ENCODE measurements around the gene RAX.

The RAX gene

DNA sequence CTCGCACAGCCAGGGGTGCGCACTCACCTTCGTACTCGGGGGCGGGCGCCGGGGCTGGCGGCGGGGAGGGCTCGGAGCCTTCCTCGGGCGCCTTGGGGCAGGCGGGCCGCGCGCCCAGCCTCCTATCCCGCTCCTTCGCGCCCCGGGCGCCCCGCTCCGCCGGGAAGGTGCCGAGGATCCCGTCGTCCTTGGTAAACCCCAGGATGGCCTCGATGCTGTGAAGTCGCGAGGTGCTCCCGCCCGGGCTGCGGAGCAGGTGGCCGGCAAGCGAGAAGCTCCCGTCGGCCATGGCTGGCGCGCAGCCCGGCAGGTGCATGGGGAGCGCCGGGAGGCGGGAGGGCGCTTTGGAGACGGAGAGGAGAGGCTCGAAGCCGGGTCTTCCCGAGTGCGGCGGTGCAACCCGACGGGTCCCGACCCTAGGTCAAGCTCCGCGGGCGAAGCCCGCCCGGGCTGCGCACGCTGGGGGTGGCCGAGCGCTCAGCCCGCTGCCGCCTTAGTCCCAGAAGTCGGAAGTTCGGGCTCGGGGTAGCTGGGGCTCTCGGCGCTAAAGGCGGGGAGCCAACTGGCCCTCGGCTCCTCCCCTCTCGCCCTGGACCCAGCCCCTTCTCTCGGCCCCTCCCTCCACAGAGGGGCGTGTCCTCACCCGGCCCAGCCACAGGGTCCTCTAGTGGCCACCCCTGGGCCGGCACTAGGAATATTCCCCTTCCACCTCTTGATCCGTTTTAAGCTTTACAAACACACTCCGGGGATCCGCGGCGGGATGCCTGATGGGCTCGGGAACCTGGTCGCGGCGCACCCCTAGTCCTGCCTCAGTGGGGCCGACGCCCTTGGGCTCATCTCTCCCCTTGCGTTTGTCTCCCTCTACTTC, at the start of gene RAX:
TSS of gene RAX (minus strand) at position 564 of the 868 bp plus-strand sequence. CDS start at position 316, 248 bp downstream.
- FAIRE-seq = no peak

DNA sequence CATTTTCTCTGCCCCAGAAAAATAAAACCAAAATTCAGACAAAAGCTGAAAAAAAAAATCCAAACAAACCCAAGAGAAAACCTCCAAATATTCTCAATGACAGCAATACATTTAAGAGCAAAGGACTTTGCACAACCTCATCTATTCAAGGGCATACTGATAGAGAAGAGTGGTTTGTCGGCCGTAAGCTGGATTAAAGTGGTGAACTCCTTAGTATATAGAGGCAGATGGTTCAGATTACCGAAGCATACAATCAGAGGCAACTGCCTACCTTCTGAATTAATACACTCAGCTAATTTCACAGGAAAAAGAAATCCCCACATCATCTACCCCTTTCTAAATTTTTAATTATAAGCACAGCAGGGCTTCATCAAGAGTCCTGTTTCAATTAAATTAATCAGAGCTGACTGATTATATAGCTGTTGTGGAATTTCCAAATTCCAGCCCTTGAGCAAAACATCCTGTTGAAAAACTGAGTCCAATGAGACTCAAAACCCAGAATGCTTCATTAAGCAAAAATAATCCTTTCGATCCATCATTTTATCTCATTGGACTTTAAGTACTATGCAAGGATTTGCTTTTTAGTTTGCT, 45.3 kb upstream of the RAX start, which contains the start of gene CPLX4:
TSS of gene CPLX4 (minus strand) at position 190 of the 591 bp plus-strand sequence. CDS start at position 3, 187 bp downstream.
- no peak for FAIRE-seq

DNA sequence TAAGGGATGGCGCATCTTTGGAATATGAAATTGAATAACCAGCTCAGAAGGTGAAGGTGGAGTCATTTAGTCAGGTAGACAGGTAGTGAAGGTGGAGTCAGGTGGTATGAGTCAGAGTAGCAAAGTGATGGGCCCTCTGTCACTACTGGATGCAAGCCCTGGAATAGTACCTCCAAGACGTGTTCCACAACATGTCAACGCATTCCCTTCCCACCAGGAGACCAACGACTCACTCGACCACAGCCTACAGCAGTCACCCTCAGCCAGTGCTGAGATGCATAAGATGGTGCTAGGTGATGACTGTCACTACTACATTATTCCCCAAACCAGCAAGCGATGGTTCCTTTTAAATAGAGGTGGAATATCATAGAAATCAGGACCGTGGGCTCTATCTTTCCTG, 38.4 kb upstream of the RAX start:
- FAIRE-seq = no peak

DNA sequence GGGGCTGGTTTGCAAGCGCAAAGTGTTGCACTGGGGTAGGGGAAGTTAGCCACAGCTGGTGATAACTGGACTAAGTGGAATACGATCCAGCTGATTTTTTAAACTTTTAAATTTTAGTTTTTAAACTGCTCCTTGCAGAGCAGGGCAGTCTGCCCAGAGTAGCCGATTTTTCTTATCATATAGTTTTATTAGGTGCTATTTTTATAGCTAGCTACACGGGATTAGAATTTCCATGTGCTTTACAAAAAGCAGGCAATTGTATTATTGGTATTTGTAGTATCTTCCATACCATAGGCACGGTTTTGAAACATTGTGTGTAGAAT, 35.6 kb upstream of the RAX start:
- no peak for FAIRE-seq

DNA sequence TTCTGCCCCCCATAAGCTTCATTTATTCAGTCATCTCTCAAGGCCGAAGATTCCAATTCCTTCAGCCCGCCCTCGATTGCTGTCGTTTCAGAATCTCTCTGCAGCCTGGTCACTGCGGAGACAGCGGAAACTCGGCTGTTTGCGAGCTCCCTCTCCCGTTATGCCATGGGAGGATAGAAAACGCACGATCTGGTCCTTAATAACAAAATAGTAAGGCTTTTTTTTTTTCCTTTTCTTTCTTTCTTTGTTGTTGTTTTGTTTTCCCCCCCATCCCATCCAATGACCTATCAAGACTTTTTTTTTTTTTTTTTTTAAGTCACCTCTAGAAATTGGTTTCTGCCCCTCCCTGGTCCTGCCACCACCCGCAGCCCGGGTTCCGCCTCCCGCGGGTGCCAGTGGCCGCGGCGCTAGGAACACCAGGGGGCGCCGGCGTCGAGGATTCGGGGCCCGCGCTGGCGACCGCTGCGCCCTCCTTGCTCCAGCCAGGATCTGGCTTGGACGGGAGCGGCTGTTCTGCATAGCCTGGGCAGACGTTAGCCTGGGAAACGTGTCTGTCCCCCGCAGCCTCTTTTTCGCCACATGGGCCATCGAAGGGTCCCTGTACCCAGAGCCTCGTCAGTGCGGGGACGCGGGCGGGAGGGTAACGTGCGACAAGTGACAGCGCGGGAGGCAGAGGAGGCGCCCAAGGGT, 35.1 kb upstream of the RAX start:
- FAIRE-seq = no peak

DNA sequence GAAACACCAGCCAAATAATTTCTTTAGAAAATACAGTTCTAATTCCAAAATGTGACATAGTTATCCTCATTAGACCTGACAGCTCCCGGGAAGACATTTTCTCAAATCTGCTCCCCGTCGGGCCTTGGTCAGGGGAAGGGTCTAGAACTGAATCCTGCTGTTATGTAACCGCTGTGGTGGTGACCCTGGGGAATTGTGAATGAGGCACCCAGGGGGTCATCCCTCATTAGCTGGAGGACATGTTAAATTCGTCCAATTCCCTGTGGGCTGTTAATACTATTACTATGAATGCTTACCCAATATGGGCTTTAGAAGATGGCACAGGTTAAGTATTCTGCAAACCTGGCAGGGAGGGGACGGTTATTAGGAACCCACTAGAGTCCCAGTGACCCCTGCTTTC, 33.4 kb upstream of the RAX start:
- no peak for FAIRE-seq

DNA sequence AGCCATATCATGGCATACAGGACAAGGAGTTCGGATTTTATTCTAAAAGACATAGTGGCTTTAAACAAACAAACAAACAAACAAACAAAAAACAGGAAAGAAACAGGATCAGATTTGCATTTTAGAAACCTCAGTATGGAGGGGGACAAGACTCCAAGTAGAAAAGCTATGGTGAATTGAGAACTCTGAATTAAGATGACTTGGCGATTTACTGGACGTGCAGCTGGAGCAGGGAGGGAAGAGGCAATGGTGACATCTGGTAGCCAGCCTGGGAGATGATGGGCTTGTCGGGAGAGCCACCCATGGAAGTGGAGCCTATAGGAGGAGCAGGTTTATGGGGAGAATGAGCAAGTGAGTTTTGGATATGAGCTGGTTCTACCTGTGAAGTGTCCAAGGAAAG, 32.0 kb upstream of the RAX start:
- FAIRE-seq = no peak

DNA sequence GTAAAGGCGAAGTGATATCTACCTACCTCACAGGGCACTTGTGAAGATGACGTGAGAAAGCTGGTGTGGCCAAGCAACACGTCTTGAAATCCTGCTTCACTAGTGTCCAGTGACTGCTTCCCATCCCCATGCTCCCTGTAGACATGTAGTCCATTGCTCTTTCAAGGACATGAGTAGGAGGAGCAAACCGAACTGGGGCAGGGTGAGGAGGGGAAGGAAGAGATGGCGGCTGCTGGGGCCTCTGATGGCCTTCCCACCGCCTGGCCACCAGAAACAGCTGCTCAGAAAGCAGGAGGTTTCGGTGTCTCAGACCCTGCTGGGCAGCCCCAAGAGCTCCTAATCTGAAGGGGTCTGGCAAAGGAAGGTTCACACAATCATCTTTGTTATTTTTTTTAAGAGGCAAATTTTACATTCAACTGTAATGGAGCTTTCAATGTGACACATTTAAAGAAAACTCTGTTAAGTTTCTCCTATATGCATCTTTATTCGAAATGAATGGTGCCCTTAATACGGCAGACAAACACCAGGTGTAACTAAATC, 30.5 kb upstream of the RAX start:
- no peak for FAIRE-seq

DNA sequence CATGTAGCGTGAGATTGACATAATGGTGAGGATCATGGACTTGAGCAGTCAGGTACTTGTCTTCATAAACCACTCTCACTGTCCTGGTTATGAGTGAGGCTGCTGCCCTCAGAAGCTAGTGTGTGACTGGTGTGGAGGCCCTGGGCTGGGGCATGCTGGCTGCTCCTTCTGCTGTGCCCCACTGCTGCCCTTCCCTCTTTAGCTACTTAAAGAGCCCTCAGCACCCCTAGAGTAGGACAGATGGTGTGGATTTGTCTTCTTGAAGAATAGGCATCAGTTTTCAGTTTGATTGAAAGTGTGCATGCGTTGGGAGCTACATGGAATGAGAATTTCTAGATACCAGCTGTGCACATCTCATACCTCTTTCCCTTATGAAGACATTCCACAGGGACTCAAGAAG, 29.8 kb upstream of the RAX start:
- FAIRE-seq = no peak

DNA sequence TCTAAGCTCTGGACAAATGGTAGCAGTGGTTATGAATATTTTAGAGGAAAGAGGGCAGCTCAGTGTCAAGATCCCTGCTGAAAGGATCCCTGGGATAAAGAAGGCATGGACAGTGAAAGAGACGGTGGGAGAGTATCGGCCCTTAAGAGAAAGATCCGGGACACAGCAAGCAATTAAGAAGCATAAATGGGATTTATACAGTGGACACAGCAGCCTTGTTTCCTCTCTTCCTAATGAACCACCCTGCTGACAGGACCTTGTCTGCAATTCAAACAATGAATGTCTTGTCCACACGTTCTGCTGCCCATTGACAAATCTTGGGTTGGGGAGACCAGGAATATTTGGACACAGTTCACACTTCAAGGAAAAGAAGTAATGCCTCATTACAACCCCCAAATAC, 28.7 kb upstream of the RAX start:
- FAIRE-seq = no peak

DNA sequence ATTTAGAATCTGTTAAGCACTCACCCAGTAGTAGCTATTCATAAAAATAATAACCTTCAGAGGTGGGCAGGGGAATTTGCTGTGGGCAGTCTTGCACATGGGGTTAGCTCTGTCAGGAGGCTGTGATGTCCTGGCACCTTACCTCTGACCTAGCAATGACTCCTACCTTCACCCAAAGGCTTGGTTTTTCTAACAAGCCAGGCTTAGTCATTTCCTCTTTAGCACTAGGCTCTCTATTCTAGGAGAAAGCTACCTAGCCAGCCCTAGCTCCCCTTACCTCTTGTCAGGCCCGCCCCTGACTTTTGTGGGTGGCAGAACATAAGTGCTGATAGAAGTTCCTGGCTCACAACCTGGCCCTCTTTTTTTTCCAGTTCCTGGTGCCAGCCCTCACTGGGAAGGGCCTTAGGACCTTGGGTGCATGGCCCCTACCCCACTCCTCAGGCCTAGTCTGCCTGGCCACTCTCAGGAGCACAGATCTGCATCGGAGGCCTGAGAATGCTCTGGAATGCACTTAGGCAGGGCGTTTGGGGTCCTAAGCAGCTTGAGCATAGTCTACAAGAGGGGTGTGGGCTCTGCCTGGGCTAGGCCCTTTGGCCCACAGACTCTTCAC, 27.5 kb upstream of the RAX start:
- no peak for FAIRE-seq

DNA sequence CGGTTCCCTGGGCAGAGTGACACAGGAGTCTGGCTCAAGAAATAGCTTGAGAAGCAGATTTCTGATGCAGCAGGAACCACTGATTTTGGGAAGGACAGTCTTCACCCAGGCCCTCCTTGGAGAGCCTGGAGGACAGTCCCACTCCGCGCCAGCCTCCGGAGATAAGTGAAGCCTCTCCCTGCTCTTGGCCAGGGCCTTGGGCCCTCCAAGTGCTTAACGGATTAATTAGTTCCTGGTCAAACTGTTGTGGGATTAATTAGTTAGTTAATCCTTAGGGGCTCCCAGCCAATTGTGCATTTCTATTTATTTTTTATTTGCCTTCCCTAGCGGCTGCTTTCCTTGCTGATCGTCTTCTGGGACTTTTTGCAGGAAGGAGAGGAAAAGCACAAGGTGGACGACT, 25.6 kb upstream of the RAX start:
- no peak for FAIRE-seq

DNA sequence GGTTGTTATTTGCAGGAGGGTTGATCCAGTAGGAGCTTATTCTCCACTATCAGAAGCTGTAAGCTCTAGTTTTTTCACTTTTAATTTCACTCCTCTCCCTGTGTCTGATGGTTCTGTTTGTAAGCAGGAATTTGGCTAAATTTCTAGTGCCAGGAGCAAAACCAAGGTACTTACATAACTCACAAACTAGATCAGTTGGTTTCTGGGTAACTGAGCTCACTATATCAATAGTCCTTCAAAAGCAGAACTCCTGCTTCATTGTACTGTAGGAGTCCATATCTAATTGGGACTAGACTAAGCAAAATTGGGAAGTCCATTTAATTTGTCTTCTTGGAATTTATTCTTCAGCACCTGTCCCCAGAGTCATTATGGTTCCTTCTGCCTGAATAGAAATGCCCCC, 20.1 kb upstream of the RAX start:
- FAIRE-seq = no peak

DNA sequence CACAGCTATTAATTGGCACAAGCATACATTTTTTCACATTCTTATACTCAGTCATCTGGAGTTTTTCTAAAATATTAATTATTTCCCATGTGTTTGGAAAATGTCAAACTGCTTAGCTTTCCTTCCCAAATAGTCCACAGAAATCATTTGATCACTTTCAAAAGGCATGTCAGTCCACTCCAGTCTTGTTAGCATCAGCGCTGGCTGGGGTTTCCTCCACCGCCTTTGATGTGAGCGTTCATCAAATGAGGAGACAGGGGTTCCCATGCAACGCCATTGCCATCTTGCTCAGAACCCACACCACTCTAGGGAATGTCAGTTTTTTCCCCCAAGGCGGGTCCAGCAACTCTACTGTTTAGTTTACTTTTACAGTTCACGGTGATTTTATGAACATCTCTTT, 13.1 kb upstream of the RAX start:
- no peak for FAIRE-seq

DNA sequence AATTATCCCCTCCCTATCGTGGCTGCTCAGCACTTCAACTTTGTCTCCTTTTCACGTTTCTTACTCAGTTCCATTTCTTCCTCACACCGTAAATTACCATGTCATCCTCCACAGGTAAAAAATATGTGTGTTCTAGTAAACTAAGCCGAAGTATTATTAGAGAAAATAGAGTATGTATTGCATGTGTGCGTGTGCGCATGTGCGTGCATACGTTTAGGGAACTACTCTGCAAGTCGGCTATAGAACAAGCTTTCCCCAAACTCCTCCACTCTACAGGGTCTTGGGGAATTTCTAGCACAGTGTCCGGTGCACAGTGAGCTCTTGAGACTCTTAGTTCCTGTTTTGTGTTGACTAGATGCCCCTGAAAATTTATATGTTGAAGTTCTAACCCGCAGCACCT, 9.1 kb upstream of the RAX start:
- no peak for FAIRE-seq

DNA sequence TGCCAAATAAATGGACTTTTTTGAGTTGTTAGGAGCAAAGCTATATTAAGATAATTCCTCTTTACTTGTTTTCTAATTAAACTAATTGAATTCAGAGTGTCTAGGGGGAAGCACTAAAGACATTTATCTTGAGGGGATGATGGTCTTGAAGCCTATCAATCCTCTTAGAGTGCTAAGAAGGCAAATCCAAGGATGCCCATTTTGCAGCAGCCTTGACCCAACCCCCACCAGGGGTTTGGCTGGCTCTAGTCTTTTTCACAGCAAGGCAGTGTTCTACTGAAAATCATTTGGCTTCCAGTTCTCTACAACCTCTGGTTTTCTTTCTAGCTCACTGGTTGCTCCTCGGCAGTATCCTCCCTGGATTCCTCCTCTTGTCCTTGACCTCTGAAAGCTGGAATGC, 6.5 kb upstream of the RAX start:
- FAIRE-seq = no peak

DNA sequence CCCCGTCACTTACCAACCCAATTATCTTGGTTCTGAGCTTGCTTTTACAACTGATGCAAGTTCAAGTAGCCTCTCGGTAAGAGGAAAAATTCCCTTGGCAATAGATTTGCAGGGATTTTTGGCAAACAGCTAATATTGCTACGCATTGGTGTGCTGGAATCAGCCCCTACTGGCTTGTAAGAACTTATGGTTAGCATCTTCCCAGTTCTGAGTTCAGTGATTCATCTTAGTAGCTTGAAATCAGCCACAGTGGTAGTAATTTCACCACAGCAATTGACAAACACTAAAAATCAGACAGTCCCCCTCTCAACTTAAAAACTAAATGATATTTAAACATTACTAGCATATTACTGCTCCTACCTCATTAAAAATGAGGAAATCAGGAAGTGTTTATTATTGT, 5.9 kb upstream of the RAX start:
- FAIRE-seq = no peak

DNA sequence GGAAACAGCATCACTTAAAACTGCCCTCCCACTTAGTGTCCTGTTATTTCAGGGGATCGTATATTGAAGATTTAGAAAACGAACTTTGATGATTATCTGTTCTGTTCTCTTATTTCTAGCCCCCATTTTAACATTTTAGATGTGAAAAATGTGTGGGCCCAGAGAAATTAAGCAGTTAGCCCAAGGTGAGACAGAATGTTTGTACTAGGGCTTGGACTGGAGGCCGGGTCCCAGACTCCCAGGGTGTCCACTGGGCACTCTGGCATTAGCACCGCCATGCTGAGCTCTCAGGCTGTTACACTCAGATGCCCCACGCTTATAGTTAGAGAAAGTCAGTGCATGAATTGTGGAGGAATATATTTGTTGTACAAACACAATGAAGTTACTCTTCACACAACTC, 5.5 kb upstream of the RAX start:
- FAIRE-seq = no peak

DNA sequence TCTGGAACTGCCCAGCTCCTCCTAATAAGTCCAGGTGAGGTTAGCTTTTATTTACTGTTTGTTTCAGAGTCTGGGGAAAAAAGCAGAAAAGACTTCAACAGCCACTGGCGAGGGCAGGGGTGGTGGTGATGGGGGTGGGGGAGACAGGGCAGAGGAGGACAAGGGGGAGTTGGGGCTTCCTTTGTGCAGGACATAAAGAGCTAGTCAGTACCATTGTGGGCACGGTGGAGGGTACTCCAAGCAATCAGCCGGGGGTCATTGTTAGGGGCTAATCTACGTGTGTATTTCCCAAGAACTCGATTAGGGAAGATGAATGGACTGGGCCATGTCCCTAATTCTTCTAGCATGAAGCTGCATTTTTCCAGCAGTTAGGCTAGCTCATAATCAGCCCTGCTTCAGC, 2.8 kb upstream of the RAX start:
- FAIRE-seq = no peak

DNA sequence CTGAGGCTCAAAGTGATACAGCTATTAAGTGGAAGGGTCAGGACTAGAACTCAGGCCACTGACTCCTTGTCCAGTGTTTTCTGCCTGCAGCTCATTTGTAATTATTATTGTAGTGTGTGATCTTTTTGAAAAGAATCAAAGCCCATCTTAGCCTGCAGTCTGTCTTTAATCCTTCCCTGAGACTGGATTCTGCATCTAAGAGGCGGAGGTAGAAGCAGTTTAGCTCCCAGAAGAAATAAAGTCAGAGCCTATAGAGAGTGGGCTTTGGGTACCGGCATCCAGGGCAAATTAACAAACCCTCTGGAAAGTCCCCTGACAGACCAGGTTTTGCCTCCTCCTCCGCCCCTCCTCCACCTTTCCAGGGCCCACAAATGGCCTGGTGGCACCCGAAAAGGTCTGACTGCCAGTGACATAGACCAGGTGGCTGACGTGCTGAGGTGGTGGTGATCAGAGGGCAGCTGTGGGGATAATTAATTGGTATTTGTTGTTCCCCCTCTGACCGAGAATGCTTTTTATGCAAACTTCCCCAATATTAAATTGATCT, 2.2 kb upstream of the RAX start:
- FAIRE-seq = no peak

DNA sequence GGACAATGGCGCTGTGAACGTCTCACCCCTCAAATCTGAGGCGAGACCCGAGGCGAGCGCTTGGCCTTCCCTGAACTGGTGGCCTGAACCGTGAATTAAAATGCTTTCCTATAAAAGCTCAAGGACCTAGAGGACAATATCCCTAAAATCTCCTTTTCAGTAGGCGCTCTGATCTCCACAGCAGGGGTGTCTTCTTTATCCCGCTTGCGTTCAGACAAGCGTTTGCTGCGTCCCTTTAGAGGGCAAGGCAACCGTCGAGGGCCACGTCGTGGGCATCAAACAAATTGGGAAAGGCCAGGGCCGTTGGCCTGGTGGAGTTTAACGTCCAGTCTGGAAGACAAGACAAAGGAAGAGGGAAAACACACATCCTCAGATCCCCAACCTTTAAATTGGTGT, 1.3 kb upstream of the RAX start:
- FAIRE-seq = no peak

DNA sequence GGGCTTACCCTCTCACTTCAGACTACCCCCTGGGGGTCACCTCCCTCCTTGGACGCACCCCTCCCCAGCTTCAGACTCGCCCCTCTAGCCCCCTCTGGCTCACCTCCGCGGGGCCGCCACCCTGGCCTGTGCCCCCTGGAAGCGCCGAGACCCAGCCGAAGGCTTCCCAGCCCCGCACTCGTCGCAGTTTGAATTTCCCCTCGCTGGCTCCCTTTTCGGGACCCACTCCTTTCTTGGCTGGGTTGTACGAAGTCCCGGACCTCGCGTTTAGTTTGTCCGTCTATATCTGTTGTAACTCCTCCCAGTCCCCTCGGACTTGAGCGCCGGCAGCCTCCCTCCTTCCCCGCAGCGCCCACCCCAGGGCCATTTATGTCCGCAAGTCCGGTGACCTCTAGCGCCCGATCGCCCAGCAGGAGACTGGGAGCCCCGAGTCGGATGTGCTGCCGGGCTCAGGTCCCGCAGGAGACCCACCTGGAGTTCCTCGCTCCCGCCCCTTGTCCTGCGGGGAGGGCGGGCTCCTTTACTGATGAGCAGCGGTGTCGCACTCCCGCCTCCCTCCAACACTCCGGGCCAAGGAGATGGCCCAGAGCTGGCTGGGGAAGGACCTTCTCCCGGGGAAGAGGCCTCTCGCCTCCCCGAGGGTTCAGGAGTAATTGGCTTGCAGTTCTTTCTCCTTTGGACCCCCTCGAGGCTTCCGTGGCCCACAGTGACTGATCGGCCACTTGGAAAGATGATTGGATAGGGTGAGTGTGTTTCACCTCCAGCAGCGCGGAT, 692 bp upstream of the RAX start:
- no peak for FAIRE-seq

Data from A204.1 (cell line).